Thyroid gland (tissue), 4 donors: ENCODE measurements around the gene GRIPAP1. TPM values are rescaled to one million over a fixed set of nuclear protein-coding genes. Genes with fewer than 3 reads are reported as not detected.
A peak's percentile ranks its signal among the peaks of the same experiment; 100 is the strongest.

Experiments used
- DNase-seq, 2 donors: peaks; one replicate each; pipeline ENCODE4 v3.0.0-alpha.2; 2019
- H3K27ac ChIP-seq, 3 donors: fragments of 200-600 bp; sonication (generic); 1 replicate in 2 of 3; 2 replicates in 1 of 3; pipeline ENCODE4 v1.5.1; 2016 to 2019; ENCODE audit warnings: mild to moderate bottlenecking in 1 of 3, moderate library complexity in 1 of 3
- H3K27me3 ChIP-seq: fragments of 200-600 bp; sonication (generic); one replicate; pipeline ENCODE4 v1.5.1; 2019
- H3K36me3 ChIP-seq, 2 donors: fragments of 200-600 bp; sonication (generic); one replicate each; pipeline ENCODE4 v1.5.1; 2016 to 2019
- H3K4me1 ChIP-seq, 2 donors: fragments of 200-600 bp; sonication (generic); one replicate each; pipeline ENCODE4 v1.5.1; 2017 to 2019
- H3K4me3 ChIP-seq, 3 donors: fragments of 200-600 bp; sonication (generic); replicated peaks in 1 of 3; 1 replicate in 2 of 3; 2 replicates in 1 of 3; pipeline ENCODE4 v1.5.1; 2016; ENCODE audit warnings: mild to moderate bottlenecking in 1 of 3
- H3K9me3 ChIP-seq: fragments of 200-600 bp; sonication (generic); one replicate; pipeline ENCODE4 v1.5.1; 2017
- POLR2A ChIP-seq, 2 donors: fragments of 450-650 bp; IDR thresholded peaks; one replicate each; pipeline ENCODE4 v1.6.1; 2017; ENCODE audit warnings: antibody characterized with exemption in 2 of 2, mild to moderate bottlenecking in 2 of 2, moderate library complexity in 1 of 2
- WGBS, 2 donors: methylation state at CpG; one replicate each; pipeline ENCODE4 v1.1.5; 2017; 5-methylcytosine and 5-hydroxymethylcytosine counted together
- intact Hi-C: fragments of 100-400 bp; cut with DNase I; formaldehyde crosslinking; loops from one replicate; pipeline ENCODE4 v1.15.1; 2023
- total RNA-seq, 4 donors: library from RNA; depleted of rRNA; stranded (reverse); fragments of >200 nt; gene quantifications; one replicate each; pipeline ENCODE4 v1.2.3, GENCODE V29; 2016
- TF ChIP-seq, protein P1 (sequence below), 6 experiments: fragments of 200-600 bp in 3 of 6; fragments of 450-650 bp in 3 of 6; sonication (generic) in 3 of 6; IDR thresholded peaks; one replicate each; pipeline ENCODE4 v1.5.1; 2016 to 2019; ENCODE audit warnings: antibody characterized with exemption in 6 of 6, mild to moderate bottlenecking in 2 of 6, inconsistent platforms in 1 of 6, moderate library complexity in 1 of 6

The GRIPAP1 gene
- total RNA-seq, 4 donors from 2014 or later: 30.6 to 33.9 (median 33.4) TPM

DNA sequence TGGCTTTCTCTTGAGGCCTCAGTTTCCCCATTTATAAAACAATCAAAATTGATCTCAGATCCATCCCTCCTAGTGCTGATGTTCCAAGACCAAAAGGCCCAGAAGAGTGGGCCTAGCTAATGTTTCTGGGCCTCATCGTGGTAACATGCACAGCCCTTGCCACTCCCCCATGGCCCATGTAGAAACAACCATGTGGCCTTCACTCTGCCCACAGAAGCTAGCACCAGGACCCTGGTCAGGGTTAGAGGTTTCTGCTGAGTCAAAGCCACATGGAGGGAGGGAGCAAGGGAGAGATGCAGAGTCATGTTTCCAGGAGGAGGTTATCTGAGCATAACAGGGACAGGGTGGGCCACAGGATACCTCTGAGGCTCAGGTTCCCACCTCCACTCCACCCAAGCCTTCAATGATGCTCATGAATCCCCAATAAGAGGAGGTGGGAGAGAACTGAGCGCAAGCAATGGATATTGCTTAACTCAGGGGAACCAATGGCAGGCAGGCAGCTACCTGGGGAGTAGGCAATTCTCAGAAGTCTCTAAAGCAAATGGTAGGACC is 61.6 kb downstream of the GRIPAP1 start:
- 100% methylated on average over 1 to 2 of the region's 2 CpGs for WGBS, 2 donors

DNA sequence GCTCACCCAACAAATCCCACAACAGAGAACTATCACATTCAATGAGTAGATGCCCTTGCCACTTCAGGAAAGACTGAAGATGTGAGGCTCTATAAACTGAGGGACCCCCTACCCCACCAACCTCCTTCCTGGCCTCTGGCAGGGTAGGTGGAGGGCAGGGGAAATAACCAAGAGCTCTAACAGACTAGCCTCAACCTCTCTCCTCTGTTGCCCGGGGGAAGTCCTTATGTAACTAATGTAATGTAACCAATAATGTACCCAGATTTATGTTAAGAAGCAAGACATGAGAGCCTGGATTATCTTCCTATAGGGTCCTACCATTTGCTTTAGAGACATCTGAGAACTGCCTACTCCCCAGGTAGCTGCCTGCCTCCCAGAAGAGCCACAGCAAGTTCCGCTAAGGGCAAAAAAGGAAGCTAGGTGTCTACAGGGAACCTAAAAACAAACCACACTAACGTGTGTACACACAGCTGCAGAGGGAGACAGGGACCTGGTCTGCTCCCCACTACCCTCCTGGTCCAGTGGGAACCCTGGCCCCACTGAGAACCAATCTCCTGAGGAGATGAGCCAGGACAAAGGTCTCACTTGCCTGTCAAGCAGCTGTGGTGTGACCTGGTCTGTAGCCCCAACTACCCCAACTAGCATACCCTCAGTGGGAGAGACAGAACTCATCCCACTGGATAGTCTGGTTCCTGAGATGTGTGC is 62.4 kb downstream of the GRIPAP1 start:
- TF ChIP-seq, protein P1, sequence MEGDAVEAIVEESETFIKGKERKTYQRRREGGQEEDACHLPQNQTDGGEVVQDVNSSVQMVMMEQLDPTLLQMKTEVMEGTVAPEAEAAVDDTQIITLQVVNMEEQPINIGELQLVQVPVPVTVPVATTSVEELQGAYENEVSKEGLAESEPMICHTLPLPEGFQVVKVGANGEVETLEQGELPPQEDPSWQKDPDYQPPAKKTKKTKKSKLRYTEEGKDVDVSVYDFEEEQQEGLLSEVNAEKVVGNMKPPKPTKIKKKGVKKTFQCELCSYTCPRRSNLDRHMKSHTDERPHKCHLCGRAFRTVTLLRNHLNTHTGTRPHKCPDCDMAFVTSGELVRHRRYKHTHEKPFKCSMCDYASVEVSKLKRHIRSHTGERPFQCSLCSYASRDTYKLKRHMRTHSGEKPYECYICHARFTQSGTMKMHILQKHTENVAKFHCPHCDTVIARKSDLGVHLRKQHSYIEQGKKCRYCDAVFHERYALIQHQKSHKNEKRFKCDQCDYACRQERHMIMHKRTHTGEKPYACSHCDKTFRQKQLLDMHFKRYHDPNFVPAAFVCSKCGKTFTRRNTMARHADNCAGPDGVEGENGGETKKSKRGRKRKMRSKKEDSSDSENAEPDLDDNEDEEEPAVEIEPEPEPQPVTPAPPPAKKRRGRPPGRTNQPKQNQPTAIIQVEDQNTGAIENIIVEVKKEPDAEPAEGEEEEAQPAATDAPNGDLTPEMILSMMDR (IDR thresholded peaks at IDR 0.05): no peak
- TF ChIP-seq POLR2A (IDR thresholded peaks at IDR 0.05): no peak

More for the DNA sequence above, 61.6 kb downstream of the GRIPAP1 start:
- Histone ChIP-seq H3K9me3 (no peaks in the 10 kb centered on the region), H3K27me3 (no peaks in the 10 kb centered on the region), H3K4me1 (no peaks in the 10 kb centered on the region), H3K36me3 (no peaks in the 10 kb centered on the region), H3K4me3 (no peak overlapping the region), H3K27ac (no peak overlapping the region)
- DNase-seq: no peak
- TF ChIP-seq, protein P1 (IDR thresholded peaks at IDR 0.05): no peak
- TF ChIP-seq POLR2A (IDR thresholded peaks at IDR 0.05): no peak
- intact Hi-C loops: no loop called here

DNA sequence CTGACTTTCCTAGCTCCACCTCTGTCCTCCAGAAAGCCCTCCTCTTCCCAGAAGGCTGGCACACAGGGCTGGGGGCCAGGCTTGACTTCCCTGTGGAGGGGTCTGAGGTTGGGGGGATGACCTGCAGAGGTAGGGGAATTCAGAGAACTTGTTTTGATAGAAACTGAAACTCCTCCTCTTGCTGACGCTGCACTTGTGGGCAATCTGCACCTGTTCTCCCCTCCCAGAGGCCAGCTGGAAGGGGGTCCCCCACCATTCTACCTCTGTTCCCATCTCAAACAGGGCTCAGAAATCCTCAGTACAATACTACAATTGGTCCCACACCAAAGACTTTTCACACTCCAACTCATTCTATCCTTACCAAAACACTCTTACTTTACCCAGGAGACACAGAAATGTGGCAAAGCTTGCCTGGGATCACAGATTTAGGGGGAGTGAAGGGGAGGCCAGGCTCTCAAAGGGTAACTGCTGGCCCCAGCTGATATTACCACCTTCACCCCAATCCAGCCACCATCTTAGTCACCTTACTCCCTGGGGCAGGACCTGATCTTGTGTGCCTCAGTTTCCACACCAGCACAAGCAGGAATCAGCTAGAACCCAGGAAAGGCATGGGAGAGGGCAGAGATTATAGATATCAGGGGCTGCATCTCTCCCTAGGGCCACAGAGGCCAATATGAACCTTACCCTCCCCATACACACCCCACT is 63.2 kb downstream of the GRIPAP1 start:
- Histone ChIP-seq H3K4me3 (no peak overlapping the region), H3K27me3 (no peaks in the 10 kb centered on the region), H3K36me3 (peaks cover 0 to 10% of the 10 kb centered on the region in 2 donors), H3K27ac (no peak overlapping the region), H3K9me3 (no peaks in the 10 kb centered on the region), H3K4me1 (no peaks in the 10 kb centered on the region)
- no peak for TF ChIP-seq POLR2A (IDR thresholded peaks at IDR 0.05)
- TF ChIP-seq, protein P1 (IDR thresholded peaks at IDR 0.05): no peak
- intact Hi-C loops: no loop called here
- WGBS, 2 donors: 62% methylated on average over 1 of the region's 1 CpG; no CpG with 5 or more reads in 1 of the 2 donors
- no peak for DNase-seq

More for the DNA sequence above, 62.4 kb downstream of the GRIPAP1 start:
- intact Hi-C loops: no loop called here
- 87 to 94% methylated on average over 3 of the region's 3 CpGs for WGBS, 2 donors
- H3K4me3 ChIP-seq: no peak overlapping the region
- no peaks in the 10 kb centered on the region for H3K27me3 ChIP-seq
- H3K27ac ChIP-seq: no peak overlapping the region
- H3K4me1 ChIP-seq: no peaks in the 10 kb centered on the region
- no peaks in the 10 kb centered on the region for H3K9me3 ChIP-seq
- H3K36me3 ChIP-seq: peaks cover 0 to 2% of the 10 kb centered on the region in 2 donors
- DNase-seq: no peak

DNA sequence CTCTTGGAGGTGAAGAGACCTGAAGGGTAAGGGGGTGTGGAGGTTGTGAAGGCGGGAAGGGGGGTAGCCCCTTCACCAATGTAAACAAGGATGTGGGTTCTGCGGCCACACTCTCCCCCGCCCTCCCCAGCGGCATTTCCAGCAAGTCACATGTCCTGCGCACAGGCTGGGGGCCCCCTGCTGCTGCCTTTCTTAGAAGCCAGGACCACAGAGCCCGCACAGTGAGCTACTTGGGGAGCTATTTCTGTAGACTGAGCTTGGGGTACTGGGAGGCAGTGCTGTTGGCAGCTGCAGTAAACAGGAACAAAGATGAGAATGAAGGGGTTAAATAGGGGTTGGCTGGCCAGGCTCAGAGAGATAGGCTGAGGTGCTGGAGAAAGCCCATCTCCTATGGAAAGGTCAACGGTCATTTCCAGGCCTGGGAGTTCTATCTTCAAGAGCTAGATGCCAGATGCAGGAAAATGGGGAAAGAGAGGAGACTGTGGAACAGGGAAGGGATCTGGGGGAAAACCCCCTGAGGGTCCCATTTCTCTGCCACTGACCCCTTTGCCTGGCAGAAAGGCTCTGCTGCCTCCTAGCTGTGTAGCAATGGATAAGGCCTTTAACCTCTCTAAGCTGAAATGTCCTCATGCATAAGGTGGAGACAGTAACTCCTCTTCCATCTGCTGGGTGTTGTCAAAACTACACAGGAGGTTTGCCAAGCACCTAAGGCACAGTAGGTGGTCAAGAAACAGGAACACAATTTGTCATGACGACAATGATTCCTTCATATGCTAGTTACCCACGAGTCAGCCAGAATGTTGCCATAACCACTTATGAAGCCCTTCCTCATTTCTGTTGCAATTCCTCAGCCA is 64.8 kb downstream of the GRIPAP1 start:
- peak; percentile 8 to 10 for DNase-seq

More for the DNA sequence above, 64.8 kb downstream of the GRIPAP1 start:
- Histone ChIP-seq H3K36me3 (peaks cover 0 to 17% of the 10 kb centered on the region in 2 donors), H3K4me1 (no peaks in the 10 kb centered on the region), H3K27ac (no peak overlapping the region), H3K9me3 (no peaks in the 10 kb centered on the region), H3K4me3 (no peak overlapping the region), H3K27me3 (no peaks in the 10 kb centered on the region)
- intact Hi-C loops: no loop called here
- 48 to 54% methylated on average over 4 of the region's 9 CpGs for WGBS, 2 donors
- TF ChIP-seq, protein P1 (IDR thresholded peaks at IDR 0.05): no peak
- TF ChIP-seq POLR2A (IDR thresholded peaks at IDR 0.05): no peak
